SH-SY5Y (cell line): Measurements from ENCODE around the gene BBS9.

Experiments
- GATA2 ChIP-seq: IDR thresholded peaks from 2 replicates; pipeline ENCODE4 v1.6.1; 2011; ENCODE audit warnings: mild to moderate bottlenecking, low read depth, low read length
- GATA3 ChIP-seq: IDR thresholded peaks from 2 replicates; pipeline ENCODE4 v1.6.1; 2011; ENCODE audit warnings: low read depth, mild to moderate bottlenecking, low read length, moderate library complexity

The BBS9 gene

DNA sequence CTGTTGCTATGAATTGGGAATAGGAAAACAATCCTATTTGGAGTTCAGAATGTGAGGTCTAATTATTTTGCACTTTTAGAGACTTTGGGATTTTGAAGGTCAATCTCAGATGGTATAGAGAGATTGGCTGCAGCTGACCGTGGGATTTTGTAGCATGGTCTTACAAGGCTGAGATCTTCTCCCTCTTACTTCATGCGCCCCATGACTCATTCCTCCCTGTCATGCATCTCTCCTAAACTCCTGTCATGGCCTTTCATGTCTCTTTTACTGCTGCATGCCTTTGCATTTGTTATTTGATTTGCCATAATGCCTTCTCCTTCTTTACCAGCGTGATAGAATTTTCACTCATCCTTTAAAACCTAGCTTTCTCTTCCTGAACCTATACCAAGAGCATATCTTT is 133.1 kb downstream of the BBS9 start:
- no peak for TF ChIP-seq GATA2
- TF ChIP-seq GATA3 = no peak

DNA sequence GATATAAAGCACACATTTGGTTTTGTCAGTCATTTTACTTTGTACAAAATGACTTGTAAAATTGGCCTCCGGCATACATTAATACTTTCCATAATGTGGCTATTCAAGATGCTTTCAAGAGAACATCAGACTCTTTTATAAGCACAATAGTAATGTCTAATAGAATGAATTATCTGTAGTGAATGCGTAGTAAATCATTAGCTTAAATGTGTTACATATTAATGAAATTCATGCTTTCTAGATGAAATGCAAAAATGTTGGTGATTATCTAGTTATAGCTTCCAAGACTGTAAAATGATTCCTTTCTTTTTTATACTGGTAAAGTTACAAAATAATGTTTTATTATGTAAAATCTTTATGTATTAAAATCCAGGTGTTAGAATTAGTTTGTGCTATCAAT is 144.0 kb downstream of the BBS9 start:
- TF ChIP-seq GATA3 = no peak
- TF ChIP-seq GATA2 = no peak

DNA sequence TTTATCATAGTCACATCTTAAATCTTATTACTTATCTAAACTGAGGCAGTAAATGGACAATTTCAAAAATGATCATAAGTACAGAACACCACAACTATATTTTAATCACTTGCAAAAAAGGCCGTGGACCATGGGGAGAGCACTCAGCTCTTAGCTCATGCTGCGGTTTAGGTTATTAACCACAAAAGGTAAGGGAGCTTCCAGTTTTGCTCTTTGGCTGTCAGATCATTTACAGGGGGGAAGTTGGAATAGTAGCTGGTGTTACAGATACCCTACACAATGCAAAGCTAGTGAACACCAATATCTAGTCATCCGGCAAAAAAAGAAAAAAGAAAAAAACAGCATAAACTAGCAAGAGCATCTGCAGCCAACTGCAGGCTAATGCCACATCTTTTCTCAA is 147.0 kb downstream of the BBS9 start:
- TF ChIP-seq GATA2 = no peak
- TF ChIP-seq GATA3 = no peak

DNA sequence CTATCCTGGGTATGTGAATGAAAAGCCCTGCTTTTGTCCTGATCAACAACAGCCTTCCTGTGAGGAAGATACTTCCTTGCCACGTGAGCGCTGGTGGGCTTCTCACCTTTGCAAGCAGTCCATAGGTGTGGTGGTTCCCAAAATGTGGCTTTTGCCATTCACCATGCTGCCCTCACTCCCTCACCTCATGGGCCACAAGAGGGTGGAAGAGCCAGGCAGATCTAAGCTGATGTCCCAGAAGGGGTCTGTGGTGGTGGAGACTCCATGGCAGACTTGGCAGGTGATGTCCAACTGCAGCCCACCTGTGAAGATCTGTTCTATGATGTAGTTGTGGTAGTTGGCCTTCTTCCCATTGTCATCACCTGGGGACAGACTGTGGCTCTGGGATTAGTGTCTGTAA is 147.4 kb downstream of the BBS9 start:
- TF ChIP-seq GATA2 = no peak

DNA sequence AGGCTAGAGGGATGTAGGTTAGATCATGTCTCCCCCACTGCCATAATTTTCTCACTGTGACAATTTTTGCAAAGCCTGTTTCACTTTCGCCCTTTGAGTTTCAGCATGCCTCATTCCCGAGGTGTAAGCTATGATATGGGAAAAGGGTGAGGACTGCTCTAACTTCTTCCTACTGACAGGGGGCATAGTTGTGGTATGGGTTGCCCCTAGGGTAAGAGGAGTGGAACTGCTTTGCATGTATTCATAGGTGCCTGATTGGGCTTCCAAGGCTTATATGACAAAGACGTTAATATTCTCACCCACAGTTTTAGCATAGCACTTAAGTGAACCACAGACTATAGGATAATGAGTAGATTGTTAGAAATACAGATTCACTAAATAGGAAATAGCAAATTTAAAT is 148.7 kb downstream of the BBS9 start:
- TF ChIP-seq GATA2 (no peak), GATA3 (no peak)

DNA sequence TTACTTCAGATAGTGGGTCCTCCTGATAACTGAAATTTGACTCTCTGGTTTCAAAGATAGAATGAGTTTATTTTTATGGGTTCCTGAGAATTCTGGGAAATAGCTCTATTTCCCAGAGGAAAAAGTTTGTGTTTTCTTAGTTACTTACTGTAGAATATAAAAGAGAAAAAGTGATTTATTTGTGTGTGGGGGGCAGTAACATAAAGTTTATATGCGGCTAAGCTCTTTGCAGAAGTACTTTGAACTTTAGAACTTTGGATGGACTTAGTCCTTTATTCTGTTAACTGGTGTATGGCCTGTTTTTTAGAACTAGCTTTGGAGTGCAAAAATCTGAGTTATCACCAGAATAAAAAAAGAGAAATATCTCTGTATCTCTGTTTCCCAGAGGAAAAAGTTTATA is 157.1 kb downstream of the BBS9 start:
- TF ChIP-seq GATA2 (no peak), GATA3 (no peak)

DNA sequence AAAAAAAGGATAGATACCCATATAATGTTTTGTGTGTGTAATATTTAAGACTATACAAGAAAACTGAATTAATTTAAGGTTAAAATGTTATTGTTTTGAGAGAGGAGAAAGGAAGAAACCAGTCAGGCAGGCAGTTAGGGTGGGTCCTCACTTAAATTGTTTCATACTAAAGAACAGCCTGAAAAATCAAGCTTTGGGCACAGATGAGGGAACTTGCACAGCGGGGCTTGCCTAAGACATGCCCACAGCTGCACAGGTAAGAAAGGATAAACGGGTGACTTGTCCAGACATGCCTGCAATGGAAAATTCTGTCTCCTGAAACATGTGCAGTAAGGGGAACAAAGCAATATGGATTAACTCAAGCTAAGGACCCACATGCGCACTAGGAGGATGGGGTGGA is 158.4 kb downstream of the BBS9 start:
- TF ChIP-seq GATA2 (no peak), GATA3 (no peak)

DNA sequence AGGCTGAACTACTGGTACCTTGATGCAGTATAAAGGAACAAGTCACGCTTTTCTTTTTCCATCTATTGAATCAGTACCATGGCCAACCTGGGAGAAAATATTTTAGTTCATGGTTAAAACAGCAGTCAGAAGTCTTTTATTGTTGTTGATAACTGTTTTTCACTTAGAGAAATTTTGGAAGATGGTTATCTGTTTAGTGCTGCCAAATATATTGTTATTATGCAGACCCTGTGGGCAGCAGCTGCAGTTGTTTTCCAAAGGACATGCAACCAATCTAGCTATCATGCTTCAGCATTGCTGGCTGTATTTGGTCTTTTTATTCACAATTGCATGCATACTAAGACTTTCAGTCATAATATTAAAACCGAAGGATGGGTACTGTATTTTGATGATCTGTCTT is 169.5 kb downstream of the BBS9 start:
- peak; percentile 67 for TF ChIP-seq GATA3
- peak; percentile 57; the same call in 1 of the 2 replicates for TF ChIP-seq GATA2

DNA sequence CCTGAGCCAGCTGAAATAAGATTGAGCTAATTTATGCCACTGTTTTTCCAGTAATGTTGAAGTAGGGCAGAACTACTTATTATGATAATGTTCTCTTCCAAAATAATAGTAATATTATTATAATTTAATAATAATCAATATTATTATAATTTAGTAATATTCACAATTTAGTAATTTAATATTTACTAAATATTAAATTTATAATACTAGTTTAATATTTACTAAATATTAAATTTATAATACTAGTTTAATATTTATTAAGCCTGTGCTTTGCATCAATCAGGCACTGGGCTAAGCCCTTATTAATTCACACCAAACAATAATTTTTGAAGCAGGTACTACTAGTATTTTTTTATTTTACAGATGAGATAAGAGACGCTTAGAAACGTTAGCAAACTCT is 170.1 kb downstream of the BBS9 start:
- no peak for TF ChIP-seq GATA2

DNA sequence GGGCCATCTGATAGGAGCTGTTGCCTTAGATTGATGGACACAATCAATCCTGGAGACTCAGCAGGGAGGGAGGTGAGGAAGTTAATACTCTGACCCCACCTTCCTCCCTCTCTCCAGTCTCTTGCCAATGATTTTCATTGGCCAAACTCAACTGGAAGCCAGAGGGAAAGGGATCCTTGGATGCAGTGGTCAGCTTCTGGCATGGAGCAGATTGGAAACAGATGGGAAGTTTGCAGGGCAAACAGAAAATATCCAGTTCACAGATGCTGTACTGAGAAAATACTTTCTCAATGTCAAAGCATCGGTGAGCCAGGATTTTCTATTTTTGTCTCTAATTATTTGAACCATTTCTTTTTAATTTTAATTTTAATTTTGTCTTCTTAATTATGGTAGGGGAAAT is 170.8 kb downstream of the BBS9 start:
- no peak for TF ChIP-seq GATA3
- TF ChIP-seq GATA2 = no peak

DNA sequence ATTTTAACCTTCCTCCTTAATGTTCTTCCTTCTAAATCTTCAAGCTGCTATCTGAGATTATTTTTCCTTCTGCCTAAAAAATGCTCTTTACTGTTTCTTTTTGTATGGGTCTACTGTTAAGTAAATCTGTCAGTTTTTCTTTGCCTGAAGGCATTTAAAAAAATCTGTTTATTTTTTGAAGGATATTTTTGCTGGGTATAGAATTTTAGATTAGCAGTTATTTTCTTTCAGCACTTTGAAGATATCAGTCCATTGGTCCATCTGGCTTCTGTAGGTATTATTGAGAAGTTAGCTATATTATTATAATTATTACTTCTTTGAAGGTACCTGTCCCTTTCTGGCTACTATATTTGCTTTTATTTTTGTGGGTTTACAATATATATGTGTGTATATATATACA is 171.4 kb downstream of the BBS9 start:
- TF ChIP-seq GATA3 (no peak), GATA2 (no peak)

DNA sequence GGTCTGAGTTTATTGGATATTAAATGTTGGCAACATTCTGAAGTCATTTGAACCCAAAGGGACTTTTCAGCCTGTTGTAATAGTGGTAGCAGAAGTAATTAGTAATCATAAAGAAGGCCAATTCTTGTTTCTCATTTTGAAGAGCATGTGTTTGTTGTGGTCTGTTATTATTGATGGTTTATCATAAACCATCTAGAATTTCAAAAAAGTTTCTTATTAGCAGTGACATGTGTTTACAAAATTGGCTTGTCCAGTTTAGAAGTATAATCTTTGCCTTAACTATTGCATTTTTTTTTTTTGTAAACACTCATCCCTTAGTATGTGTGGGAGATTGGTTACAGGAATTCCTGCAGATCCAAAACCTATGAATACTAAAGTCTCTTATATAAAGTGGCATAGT is 177.8 kb downstream of the BBS9 start:
- TF ChIP-seq GATA2 (no peak), GATA3 (no peak)

DNA sequence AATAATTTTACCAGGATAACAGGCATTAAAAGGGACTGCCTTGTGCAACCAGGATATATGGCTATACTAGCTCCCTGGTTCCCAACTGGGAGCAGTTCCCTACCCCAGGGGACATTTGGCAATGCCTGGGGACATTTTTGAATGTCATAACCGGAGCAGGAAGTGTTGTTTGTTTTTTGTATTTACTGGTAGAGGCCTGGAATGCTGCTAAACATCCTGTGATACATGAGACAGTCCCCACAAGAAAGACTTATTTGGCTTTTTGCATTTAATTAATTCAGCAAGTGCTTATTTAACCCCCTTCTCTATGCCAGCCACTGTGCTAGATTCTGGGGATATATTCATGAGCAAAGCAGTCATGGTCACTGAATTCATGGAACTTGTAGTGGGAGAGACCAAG is 181.2 kb downstream of the BBS9 start:
- TF ChIP-seq GATA3 = no peak
- TF ChIP-seq GATA2 = no peak

DNA sequence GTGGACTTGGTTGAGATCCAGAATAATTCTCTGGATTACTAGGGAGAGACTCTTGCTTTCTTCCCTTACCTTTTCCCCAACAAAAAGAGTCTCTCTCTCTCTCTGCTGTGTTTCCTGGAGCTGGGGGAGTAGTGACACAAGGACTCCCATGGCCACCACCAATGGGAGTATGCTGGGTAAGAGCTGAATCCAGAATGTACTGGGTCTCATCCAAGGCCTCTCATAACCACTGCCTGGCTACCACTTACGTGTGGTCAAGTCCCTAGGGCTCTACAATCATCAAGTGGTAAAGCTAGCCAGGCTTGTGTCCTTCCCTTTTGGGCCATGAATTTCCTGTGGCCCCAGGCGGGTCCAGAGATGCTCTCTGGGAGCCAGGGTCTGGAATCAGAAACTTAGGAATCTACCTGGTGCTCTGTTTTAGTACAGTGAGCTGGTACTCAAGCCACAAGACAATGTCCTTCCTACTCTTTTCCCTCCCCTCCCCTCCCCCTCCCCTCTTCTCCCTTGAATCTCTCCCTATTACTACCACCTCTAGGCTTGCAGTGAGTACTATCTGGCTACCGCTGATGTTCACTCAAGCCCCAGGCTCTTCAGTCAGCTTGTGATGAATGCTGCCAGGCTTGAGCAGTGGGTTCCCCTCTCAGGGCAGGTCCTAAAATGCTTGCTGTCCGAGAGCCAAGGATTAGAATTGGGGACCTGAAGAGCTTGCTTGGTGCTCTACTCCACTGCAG is 196.6 kb downstream of the BBS9 start:
- TF ChIP-seq GATA3 (no peak), GATA2 (no peak)

DNA sequence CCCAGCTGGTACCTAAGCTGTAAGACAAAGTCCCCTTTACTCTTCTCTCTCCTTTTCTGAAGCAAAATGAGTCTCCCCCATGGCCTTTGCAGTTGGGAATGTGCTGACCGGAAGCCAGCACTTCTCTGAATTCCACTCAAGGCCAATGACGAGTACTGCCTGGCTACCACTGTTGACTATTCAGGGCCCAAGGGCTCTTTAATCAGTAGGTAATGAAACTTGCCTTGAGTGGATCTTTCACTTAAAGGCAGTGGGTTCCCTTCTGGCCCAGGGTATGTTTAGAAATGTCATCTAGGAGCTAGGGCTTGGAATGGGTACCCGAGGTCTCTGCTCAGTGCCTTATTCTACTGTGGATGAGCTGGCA is 197.1 kb downstream of the BBS9 start:
- TF ChIP-seq GATA2 (no peak), GATA3 (no peak)

DNA sequence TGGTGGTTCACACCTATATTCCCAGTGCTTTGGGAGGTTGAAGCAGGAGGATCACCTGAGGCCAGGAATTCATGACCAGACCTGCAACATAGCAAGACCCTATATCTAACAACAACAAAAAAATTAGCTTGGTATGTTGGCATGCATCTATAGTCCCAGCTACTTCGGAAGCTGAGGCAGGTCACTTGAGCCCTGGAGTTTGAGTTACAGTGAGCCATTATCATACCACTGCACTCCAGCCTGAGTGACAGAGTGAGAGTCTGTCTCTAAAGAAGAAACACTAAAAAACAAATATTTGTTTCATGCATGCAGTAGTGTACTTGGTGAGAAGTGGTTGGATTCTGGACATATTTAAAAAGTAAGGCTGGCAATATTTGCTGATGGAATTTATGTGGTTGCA is 198.1 kb downstream of the BBS9 start:
- TF ChIP-seq GATA2 = no peak
- no peak for TF ChIP-seq GATA3
